Activated CD4-positive, alpha-beta T cell treated with anti-CD3 and anti-CD28 coated beads for 1 hour (primary cell): Measurements from ENCODE around the gene ERCC3.
"Not testable (repeated sequence)": the region's sequence is repeated elsewhere in the genome, so short reads cannot be mapped to it uniquely, and the experiment has no call there.

Source experiments
- DNase-seq: peaks from one replicate; pipeline ENCODE4 v3.0.0-alpha.2; 2020

The ERCC3 gene

GRCh38 chr2:127278959-127279358 is 15.0 kb downstream of the ERCC3 start:
- DNase-seq, result no peak

GRCh38 chr2:127277028-127277427 is 16.9 kb downstream of the ERCC3 start:
- DNase-seq, result no peak

DNA sequence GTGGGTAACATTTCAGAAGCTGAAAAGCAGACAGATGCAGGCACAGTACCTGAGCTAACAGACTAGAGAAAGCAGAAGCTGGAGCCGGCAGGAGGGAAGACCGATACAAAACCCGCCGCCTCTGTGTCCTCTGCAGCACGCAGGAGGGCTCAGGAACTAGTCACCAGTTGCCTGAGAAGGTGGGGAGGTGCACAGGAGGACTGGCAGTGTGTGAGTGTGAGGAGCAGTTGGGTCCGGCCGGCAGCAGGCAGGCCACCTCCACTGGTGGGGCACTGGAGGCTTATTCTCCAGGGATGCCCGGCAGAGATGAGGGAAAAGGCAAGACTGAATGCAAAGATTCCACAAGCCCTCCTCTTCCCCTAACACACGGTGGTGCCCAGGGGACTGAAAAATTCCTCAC is 18.2 kb downstream of the ERCC3 start:
- no peak for DNase-seq

DNA sequence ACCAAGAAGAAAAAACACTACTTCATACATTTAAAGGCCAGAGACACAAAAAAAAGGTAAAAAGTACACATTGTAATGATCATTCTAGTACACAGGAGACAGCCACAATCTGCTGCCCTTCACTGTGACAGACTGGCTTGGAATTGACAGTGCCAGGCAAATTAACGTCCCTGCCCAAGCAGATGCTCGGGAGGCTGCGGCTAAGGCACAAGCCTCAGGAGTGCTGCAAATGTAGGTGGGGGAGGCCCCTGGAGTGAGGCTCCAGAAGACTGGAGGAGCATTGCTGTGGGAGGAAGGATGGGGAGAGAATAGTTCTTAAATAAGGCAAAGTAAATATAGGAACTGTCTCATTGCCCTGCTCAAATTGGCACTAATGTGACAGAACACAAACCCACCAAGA is 18.6 kb downstream of the ERCC3 start:
- no peak for DNase-seq

GRCh38 chr2:127270663-127271062 is 23.3 kb downstream of the ERCC3 start:
- no peak for DNase-seq

DNA sequence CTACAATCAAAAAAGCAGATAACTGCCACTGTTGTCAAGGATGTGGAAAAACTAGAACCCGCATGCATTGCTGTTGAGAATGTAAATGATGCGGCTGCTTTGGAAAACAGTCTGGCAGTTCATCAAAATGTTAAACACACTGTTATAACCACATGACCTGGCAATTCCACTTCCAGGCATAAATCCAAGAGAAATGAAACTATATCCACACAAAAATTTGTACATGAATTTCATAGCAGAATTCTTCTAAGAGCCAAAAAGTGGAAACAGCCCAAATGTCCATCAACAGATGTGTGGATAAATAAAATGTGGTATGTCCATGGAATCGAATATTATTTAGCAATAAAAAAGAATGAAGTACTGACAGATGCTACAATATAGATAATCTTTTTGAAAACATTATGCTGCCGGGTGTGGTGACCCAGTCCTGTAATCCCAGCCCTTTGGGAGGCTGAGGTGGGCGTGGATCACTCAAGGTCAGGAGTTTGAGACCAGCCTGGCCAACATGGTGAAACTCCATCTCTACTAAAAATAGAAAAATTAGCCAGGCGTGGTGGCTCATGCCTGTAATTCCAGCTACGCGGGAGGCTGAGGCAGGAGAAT is 32.0 kb downstream of the ERCC3 start:
- no peak for DNase-seq

DNA sequence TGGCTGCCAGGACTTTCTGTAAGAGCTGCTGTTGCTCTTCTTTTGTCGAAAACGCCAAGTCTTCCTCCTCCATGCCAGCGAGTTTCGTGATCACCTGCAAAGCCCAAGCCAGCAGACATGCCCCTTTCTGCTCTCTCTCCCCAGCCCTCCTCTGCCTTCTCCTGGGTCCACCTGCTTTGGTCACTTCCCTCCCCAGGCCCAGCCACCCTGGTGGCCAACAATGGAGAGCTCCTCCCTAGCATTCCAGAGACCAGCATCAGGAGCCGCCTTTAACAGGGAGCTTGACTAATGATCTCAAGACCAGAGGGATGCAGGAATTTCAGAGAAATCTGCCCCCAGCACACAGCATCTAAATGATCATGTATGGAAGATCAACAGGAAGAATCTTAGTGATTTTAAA is 34.6 kb downstream of the ERCC3 start:
- DNase-seq, result no peak

DNA sequence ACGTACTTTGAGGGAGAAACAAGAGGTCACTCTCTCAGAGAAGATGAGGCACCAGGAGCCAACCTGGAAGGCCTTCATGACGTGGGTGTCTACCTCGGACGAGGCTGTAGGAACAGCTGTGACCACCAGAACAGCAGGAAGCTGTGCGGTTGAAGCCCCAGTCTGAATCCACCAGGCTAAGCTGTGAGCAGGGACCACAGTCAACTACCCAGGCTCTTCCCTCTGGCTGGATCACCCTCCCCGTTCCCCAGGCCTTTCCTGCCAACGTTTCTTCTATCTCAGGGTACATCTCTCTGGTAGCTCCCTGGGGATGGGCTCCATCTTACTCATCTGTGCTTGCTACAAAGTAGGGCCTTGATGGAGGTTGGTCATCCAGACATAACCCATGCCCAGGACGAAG is 37.1 kb downstream of the ERCC3 start:
- no peak for DNase-seq

DNA sequence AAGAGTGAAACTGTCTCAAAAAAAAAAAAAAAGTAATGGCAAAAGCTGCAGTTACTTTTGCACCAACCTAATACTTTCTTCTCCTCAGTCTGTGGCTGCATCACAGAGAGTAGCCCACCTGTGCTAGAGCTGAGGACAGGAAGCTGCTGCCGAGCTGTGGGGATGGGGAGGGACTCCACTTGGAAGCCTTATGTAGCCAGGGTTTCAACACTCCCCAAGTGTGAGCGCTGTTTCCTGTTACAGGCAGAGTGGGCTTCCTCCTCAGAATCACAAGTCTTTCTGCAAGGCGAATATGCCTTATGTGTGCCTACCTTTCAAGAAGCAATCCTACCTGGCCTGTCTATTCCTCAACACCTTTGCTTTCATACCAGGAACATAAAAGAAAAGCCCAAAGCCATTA is 37.6 kb downstream of the ERCC3 start:
- no peak for DNase-seq

GRCh38 chr2:127255721-127256120 is 38.2 kb downstream of the ERCC3 start:
- no peak for DNase-seq

- DNase-seq, result no peak
These were observed 38.8 kb downstream of the ERCC3 start for GRCh38 chr2:127255146-127255545.

DNA sequence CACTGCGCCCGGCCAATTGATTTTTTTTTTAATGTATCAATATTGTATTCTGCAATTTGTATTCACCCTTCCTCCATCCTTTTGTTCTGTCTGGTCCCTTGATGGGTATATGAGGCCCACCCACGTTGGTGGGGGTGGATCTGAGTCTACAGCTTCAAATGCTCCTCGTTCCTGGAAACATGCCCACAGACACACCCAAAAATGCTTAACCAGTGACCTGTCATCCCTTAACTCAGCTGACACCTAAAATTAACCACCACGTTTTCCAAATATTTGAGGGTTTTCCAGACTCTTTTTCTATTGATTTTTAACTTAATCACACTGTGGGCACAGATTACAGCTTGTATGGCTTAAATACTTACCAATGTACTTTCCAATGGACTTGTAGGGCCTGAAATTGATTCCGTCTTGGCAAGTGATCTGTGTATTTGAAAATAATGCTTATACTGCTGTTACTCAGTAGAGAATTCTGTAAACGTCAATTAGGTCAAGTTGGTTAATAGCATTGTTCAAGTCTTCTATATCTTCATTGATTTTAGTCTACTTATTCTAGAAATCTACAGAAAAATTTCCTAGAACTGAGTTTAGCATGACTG is 39.5 kb downstream of the ERCC3 start:
- no peak for DNase-seq

GRCh38 chr2:127241184-127241583 is 52.8 kb downstream of the ERCC3 start:
- DNase-seq, result not testable (repeated sequence)

- DNase-seq, result no peak
These were observed 54.5 kb downstream of the ERCC3 start for GRCh38 chr2:127239395-127239794.

DNA sequence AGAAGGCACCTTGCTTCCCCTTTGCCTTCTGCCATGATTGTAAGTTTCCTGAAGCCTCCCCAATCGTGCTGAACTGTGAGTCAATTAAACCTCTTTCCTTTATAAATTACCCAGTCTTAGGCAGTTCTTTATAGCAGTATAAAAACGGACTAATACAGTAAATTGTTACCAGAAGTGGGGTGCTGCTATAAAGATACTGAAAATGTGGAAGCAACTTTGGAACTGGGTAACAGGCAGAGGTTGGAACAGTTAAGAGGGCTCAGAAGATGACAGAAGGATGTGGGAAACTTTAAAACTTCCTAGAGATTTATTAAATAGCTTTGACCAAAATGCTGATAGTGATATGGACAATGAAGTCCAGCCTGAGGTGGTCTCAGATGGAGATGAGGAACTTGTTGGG is 56.2 kb downstream of the ERCC3 start:
- not testable (repeated sequence) for DNase-seq

- no peak for DNase-seq
These were observed 58.8 kb downstream of the ERCC3 start for GRCh38 chr2:127235082-127235702.

DNA sequence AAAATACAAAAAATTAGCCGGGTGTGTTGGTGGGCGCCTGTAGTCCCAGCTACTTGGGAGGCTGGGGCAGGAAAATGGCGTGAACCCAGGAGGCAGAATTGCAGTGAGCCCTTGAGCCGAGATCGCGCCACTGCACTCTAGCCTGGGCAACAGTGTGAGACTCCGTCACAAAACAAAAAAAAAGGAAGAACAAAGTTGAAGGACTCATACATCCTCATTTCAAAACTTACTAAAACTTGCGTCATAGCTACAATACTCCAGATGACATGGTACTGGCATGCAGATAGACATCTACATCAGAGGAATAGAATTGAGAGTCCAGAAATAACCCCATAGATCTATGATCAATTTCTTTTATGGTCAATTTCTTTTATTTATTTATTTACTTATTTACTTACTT is 60.2 kb downstream of the ERCC3 start:
- no peak for DNase-seq

GRCh38 chr2:127231130-127231865 is 62.6 kb downstream of the ERCC3 start:
- no peak for DNase-seq

DNA sequence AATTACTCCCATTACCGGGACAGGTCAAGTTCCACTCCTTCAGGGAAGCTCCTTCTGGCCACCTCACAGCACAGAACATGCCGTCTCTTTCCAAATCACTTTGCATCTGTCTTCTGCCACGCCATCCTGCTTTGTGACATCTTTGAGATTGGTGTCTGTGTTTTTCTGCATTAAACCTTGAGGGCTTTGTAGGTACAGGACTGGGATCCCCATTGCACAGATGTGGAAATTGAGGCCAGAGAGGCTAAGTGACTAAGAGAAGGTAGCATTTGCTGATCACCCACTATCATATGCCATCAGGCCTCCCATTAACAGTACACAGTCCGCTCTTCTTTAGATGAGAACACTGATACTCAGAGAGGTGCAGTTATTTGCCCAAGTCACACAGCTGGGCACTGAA is 64.4 kb downstream of the ERCC3 start:
- DNase-seq, result no peak

- DNase-seq, result no peak
These were observed 65.8 kb downstream of the ERCC3 start for GRCh38 chr2:127228102-127228501.

GRCh38 chr2:127227264-127227660 is 66.7 kb downstream of the ERCC3 start:
- not testable (repeated sequence) for DNase-seq

DNA sequence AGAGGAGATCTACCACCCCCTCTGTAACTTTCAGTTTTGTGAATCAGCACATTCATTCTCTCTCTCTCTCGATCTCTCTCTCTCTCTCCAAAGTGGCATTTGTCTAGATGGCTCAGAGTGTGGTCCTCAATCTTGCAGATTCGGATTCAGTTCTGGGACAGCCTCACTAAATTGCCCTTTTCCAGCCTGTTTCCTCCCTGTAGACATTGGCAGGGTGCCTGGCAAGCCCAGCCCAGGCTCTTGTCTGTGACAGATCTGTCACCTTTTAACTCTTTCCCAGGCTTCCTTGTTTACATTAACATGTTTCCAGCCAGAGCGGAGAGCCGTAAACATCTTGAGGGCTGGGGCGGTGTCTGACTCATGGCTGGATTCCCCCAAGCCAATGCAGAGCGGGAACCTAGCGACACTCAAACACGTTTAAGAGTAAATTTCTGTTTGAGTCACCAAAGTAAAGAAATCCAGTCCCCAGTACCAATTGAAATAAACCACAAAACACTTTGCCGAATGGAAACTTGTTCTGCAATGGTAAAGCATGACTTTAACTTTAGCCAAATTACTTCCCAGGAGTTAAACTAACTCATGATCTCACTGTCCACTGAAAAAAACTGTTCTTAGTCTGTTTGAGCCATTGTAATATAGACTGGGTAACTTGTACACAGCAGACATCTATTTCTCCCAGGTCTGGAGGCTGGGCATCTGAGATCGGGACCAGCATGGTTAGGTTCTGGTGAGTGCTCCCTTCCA is 67.3 kb downstream of the ERCC3 start:
- no peak for DNase-seq

GRCh38 chr2:127226132-127226519 is 67.8 kb downstream of the ERCC3 start:
- DNase-seq, result no peak
